Right lobe of liver (tissue), 4 donors: ENCODE results near the gene HNRNPC.

Experiments used
- CTCF ChIP-seq, 4 donors: fragments of 200-600 bp in 3 of 4; fragments of 450-650 bp in 1 of 4; IDR thresholded peaks; one replicate each; pipeline versions ENCODE4 v1.5.1 to v1.8.0; 2016 to 2022; ENCODE audit warnings: antibody characterized with exemption in 4 of 4, mild to moderate bottlenecking in 2 of 4
- POLR2A ChIP-seq: fragments of 450-650 bp; IDR thresholded peaks from one replicate; pipeline ENCODE4 v1.6.1; 2017; ENCODE audit warnings: antibody characterized with exemption, mild to moderate bottlenecking
- donor health status: DM: no; HTN: no; CAD: no.
- donor health status: DM: no; HTN: no; CAD: no.
- donor health status: DM: no; HTN: yes; CAD: no.

DNA sequence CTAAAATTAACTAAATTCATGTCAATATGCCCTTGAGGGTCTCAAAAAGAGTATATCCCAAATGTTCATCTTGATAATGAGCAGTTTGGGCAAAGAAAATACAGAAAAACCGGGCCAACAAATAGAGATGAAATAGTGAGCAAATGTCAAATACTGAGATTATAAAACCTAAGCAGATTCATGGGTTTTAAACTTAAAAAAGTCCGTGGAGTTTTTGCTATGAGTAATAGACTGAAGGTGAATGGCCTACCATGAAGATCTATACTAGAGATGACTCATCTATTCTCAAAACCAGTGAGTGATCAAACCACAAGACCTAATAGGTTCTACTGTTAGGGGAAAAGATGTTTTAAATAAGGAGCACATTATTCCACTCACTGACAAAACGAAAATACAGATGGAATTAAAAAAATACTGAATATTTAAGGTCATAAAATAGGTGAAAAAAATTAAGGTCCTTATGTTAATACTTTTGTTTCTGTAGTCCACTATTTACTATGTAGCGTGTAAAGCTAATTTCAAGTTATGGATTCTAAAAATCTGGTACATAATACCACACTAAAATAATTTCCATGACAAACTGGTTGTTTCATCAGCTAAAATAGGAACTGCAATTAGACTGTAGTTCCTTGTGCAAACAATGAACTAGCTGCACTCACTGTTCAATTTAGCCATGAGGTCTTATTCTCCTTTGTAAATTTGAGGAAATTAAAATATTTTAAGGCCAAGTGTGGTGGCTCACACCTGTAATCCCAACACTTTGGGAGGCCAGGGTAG is 5.0 kb downstream of the HNRNPC start:
- no peak for TF ChIP-seq CTCF (IDR thresholded peaks at IDR 0.05)
- TF ChIP-seq POLR2A, result no peak
